ENCODE data around the gene CAPZA1.

The CAPZA1 gene

GRCh38 chr1:112677501-112677900 lies 57.9 kb downstream of the CAPZA1 start:
- Histone ChIP-seq H4K20me1 (ENCODE audit: insufficient read depth, low read length) (no peaks in the 10 kb centered on the region), H3K4me1 (ENCODE audit: low read length) (peaks cover 20% of the 10 kb centered on the region), H2AFZ (ENCODE audit: low read depth, low read length) (no peak overlapping the region), H3K79me2 (ENCODE audit: low read length) (no peaks in the 10 kb centered on the region), H3K9ac (ENCODE audit: low read length) (no peak overlapping the region), H3K27ac (ENCODE audit: low read length) (no peak overlapping the region), H3K4me2 (ENCODE audit: low read length) (no peak overlapping the region), H3K27me3 (ENCODE audit: low read depth, low read length) (no peaks in the 10 kb centered on the region), H3K4me3 (ENCODE audit: low read length) (no peak overlapping the region), H3K9me3 (ENCODE audit: insufficient read depth, low read length) (no peaks in the 10 kb centered on the region), H3K36me3 (replicated peaks; ENCODE audit: low read depth, low read length) (no peaks in the 10 kb centered on the region)
- TF ChIP-seq CTCF (IDR thresholded peaks at IDR 0.05; ENCODE audit: low read depth, low read length) (no peak), EZH2phosphoT487 (IDR thresholded peaks at IDR 0.05; ENCODE audit: low read depth) (no peak)

DNA sequence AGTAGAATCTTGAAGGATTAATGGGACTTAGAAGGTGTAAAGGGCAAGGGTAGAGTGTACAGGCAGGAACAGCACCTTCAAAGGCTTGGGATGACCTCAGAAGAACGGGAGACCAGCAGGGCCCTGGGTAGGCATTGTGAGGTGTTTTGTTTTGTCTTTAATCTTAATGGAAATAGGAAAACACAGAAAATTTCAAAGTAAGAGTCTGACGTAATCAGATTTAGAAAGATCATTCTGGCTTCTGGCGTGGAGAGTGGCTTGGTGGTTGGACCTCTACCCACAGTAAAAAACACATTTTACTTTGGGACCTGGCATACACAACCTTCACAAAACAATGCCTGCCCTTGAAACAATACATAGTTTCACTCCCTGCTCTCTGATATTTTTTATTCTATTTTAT lies 59.0 kb downstream of the CAPZA1 start:
- Histone ChIP-seq H2AFZ (ENCODE audit: low read depth, low read length) (no peak overlapping the region), H3K27ac (ENCODE audit: low read length) (no peak overlapping the region), H4K20me1 (ENCODE audit: insufficient read depth, low read length) (no peaks in the 10 kb centered on the region), H3K4me1 (ENCODE audit: low read length) (peaks cover 19% of the 10 kb centered on the region), H3K4me2 (ENCODE audit: low read length) (no peak overlapping the region), H3K36me3 (replicated peaks; ENCODE audit: low read depth, low read length) (no peaks in the 10 kb centered on the region), H3K27me3 (ENCODE audit: low read depth, low read length) (no peaks in the 10 kb centered on the region), H3K9ac (ENCODE audit: low read length) (no peak overlapping the region), H3K4me3 (ENCODE audit: low read length) (no peak overlapping the region), H3K79me2 (ENCODE audit: low read length) (no peaks in the 10 kb centered on the region), H3K9me3 (ENCODE audit: insufficient read depth, low read length) (no peaks in the 10 kb centered on the region)
- TF ChIP-seq EZH2phosphoT487 (IDR thresholded peaks at IDR 0.05; ENCODE audit: low read depth) (no peak), CTCF (IDR thresholded peaks at IDR 0.05; ENCODE audit: low read depth, low read length) (no peak)

DNA sequence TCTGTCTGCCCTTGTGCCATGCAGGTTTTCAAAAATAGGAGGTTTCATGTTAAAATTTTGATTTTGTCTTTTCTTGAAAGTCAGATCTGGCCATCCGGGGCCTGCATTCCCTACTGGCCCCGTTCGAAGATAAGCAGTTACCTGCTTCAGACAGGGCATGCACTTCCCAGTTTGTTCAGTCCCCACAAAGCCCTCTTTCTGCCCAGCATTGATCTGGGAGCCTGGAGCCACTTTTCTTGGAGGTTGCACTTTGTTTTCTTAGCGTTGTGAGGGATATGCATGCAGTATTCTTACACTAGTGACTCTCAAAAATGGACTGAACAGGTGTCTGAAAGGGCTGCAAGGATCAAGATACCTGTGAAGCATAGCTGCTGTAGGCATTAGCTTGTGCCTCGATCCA lies 66.3 kb downstream of the CAPZA1 start:
- Histone ChIP-seq H3K4me1 (ENCODE audit: low read length) (no peaks in the 10 kb centered on the region), H3K9me3 (ENCODE audit: insufficient read depth, low read length) (no peaks in the 10 kb centered on the region), H3K27me3 (ENCODE audit: low read depth, low read length) (no peaks in the 10 kb centered on the region), H3K4me2 (ENCODE audit: low read length) (no peak overlapping the region), H4K20me1 (ENCODE audit: insufficient read depth, low read length) (no peaks in the 10 kb centered on the region), H3K9ac (ENCODE audit: low read length) (no peak overlapping the region), H3K4me3 (ENCODE audit: low read length) (no peak overlapping the region), H3K27ac (ENCODE audit: low read length) (no peak overlapping the region), H2AFZ (ENCODE audit: low read depth, low read length) (no peak overlapping the region), H3K36me3 (replicated peaks; ENCODE audit: low read depth, low read length) (no peaks in the 10 kb centered on the region), H3K79me2 (ENCODE audit: low read length) (no peaks in the 10 kb centered on the region)
- TF ChIP-seq EZH2phosphoT487 (IDR thresholded peaks at IDR 0.05; ENCODE audit: low read depth) (no peak), CTCF (IDR thresholded peaks at IDR 0.05; ENCODE audit: low read depth, low read length) (no peak)

GRCh38 chr1:112686417-112686816 lies 66.8 kb downstream of the CAPZA1 start:
- H3K4me1 ChIP-seq (ENCODE audit: low read length): no peaks in the 10 kb centered on the region
- no peak overlapping the region for H3K9ac ChIP-seq (ENCODE audit: low read length)
- no peak for TF ChIP-seq CTCF (IDR thresholded peaks at IDR 0.05; ENCODE audit: low read depth, low read length)
- TF ChIP-seq EZH2phosphoT487 (IDR thresholded peaks at IDR 0.05; ENCODE audit: low read depth): no peak
- H3K27me3 ChIP-seq (ENCODE audit: low read depth, low read length): no peaks in the 10 kb centered on the region
- no peaks in the 10 kb centered on the region for H3K9me3 ChIP-seq (ENCODE audit: insufficient read depth, low read length)
- H3K4me3 ChIP-seq (ENCODE audit: low read length): no peak overlapping the region
- H2AFZ ChIP-seq (ENCODE audit: low read depth, low read length): no peak overlapping the region
- H3K36me3 ChIP-seq (replicated peaks; ENCODE audit: low read depth, low read length): no peaks in the 10 kb centered on the region
- H3K27ac ChIP-seq (ENCODE audit: low read length): no peak overlapping the region
- no peaks in the 10 kb centered on the region for H4K20me1 ChIP-seq (ENCODE audit: insufficient read depth, low read length)
- H3K79me2 ChIP-seq (ENCODE audit: low read length): no peaks in the 10 kb centered on the region
- H3K4me2 ChIP-seq (ENCODE audit: low read length): no peak overlapping the region

Data from OCI-LY3 (cell line).